HG03457 (cell line): ENCODE data around the gene ZNF189.

Experiments
- ATAC-seq: cut with Tn5 transposase; IDR thresholded peaks from one replicate; pipeline ENCODE4 v1.9.1; 2021; ENCODE audit warnings: moderate number of reproducible peaks; ENCODE audit not compliant: unreplicated experiment

Gene ZNF189

DNA sequence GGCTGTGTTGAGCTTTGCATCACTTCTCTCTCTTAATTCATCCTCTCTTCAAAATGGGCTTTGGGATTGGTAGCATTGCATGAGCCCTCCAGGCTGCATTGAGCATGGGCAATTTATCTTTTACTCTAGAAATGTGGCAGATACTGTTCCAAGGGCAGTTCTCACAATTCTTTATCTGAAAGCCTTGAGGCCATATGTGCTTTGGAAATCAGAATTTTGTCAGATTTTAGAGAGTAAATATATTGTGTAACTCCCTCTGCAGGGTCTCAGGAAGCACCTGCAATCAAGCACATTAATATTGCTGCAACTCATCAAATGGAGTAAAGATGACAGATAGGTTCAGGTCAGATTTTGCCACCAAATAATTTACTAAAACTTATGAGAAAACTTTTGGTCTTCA, 19.3 kb downstream of the ZNF189 start:
- ATAC-seq: no peak

GRCh38 chr9:101418518-101419430, 20.1 kb downstream of the ZNF189 start:
- ATAC-seq: no peak

- no peak for ATAC-seq
Observed at GRCh38 chr9:101419863-101420262, 21.2 kb downstream of the ZNF189 start.

- ATAC-seq: no peak
Observed at GRCh38 chr9:101421653-101422065, 23.0 kb downstream of the ZNF189 start.

DNA sequence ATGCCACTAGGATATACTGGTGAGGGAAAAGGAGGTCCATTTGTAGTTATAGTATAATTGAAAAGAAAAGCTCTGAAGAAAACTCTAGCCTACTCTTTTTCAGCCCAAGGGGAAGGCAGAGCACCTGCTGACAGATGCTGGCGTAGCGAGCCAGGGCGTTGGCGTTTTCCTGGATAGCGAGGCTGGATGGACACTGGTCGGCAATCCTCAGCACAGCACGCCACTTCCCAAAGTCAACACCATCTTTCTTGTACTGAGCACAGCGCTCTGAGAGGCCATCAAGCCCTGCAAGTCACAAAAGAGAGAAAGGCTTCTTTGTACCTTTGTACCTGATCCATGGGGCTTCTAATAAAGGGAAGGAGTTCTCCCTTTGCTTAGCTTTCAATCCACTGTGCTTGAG, 28.7 kb downstream of the ZNF189 start:
- ATAC-seq: no peak

DNA sequence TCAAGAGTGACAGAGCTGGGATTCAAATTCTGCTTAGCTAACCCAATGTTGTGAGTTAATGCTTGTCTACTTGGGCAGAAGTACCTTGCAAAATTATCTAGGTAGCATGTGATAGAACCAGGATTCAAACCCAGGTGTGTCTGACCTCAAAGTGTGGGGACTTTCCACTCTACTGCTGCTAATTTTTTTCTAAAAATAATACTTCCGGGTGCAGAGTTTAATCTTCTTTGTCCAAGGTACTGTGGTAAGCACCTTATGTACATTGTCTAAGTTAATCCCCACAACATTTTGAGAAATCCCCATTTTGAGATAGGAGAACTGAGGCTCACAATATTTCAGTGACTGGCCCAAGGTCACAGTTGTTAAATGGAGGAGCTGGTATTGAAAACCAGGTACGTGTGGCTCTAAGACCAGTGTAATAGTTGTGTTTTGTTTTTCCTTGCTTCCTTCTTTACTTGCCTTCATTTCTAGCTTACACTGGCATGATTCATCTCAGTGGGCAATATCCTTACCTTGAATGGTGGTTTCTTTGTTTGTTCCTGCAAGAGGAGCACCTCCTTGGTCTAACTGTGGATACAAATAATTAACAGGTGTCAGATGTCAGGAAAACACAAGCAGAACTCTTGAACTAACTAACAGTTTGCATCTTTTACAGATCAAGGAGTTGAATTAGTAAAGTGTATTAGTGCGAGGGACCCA, 29.5 kb downstream of the ZNF189 start:
- ATAC-seq: peak; percentile 71

DNA sequence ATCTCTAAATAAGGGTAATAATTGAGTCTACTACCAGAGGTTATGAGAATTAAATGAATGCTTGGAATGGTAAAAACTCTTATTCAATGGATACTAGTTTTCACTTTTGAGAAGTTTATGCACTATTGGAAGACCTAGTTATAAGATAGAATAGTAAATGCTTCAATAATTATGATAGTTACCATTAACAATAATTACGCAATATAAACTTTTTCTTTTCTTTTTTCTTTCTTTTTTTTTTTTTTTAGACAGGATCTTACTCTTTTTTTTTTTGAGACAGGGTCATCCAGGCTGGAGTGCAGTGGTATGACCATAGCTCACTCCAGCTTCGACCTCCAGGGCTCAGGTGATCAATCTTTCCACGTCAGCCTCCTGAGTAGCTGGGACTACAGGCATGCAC, 30.3 kb downstream of the ZNF189 start:
- no peak for ATAC-seq

GRCh38 chr9:101429736-101430135, 31.1 kb downstream of the ZNF189 start:
- no peak for ATAC-seq

GRCh38 chr9:101432171-101432570, 33.5 kb downstream of the ZNF189 start:
- ATAC-seq: no peak

DNA sequence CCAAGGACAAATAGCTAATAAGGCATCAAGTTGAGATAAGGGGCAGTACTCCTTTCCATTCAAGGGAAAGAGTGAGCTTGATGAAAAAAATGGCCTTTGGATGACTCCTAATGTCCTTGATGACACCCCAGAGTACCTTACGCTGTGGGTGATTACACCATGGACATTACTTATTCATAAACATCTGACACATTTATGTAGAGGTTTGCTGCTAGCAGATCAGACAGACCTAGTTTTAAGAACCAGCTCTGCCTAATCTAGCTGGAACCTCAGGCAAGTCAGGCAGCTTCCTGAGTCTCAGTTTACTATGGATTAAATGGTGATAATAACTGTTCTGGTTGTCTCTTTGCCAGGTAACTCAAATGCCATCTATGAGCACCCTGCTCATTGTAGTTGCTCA, 34.1 kb downstream of the ZNF189 start:
- ATAC-seq: no peak

DNA sequence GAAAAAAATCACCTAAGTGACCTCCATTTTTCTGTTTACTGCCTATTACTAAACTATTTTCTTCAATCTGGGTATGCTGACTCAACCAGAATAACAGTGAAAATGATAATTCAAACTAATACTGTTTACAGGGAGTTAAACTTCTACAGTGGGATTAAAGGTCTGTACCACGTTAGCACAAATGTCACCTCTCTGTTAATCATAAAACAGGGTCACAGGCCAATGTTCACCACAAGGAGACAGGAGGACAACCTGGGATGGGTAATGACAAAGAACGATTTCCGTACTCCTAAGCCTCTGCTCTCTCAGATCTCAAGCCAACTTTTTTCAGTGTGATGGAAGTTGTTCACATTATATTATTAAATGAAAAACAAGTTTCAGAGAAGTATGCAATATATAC, 34.6 kb downstream of the ZNF189 start:
- no peak for ATAC-seq

DNA sequence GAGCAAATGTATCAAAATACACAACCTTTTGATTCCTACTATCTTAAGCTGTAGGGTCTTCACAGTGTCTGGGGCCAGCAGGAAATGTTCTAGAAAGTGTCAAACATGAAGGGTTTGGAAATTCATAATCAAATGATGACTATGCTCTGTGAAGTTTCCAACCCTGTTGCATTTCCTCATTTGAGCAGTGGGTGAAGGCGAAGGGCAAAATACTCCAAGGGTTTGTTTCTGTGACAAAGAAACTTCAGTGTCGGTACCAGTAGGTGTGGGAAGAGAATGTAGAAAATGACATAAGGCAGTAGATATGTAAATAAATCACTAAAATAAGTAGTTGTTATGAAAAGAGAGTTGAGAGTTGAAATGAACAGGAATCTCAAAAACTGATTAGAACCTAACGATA, 36.3 kb downstream of the ZNF189 start:
- ATAC-seq: no peak

GRCh38 chr9:101435601-101436079, 37.0 kb downstream of the ZNF189 start, which contains the start of gene ALDOB:
TSS of gene ALDOB (minus strand) at chr9:101435774. CDS start at chr9:101430887, 4,887 bp downstream.
- ATAC-seq: no peak

DNA sequence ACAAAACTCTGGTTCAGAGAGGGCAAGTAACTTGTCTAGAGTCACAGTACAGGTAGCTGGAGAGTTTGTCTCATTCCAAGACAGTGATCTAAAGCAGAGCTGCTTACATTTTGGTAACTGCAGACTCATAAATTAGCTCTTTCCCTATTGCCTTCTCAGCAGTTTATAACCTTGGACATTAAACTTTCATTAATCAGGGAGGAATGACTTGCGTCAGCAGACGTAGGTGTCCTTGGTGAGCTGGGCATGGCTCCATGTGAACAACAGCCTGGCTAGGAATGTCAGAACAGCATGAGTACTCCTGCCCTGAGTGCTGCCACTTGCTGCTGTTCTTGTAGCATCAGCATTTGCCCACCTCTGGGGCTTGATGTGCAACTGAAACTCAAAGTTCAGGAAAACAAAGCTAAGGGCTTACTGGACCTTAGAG, 39.2 kb downstream of the ZNF189 start:
- ATAC-seq: no peak

DNA sequence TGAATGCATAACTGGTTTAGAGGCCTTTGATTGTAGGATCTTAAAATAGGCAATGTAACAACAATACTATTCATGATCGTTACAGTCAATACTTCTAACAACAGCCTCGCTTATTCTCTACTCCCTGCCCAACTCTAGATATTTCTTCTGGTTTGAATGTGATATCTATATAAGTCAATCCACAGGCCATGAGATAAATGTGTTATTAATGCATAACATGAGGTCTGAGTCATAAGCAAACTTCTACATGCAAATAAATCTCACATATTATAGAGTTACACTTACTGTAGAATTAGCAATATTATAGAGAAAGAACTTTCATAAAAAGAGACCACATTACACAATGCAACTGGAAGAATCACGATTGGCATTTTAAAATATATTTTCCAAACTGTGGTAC, 39.9 kb downstream of the ZNF189 start:
- ATAC-seq: no peak

- ATAC-seq: no peak
Observed at GRCh38 chr9:101440714-101441230, 42.1 kb downstream of the ZNF189 start.

DNA sequence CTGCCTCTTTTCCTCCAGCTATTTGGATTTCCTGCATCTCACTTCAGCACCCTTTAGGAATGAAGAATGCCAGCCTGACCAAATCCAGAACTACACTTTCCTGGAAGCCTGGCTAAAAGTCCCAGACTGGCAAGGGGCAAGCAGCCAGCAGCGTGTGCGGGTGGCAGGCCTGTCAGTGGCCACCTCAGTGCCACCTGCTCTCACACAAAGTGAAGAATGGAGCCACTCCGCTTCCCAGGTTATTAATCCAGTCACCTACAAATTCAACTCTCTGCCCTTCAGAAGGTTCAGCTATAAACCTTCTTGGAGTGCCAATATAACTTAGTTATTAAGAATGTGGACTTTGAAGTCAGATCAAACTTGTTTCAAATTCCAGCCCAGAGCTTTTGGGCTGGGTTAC, 43.7 kb downstream of the ZNF189 start:
- no peak for ATAC-seq

DNA sequence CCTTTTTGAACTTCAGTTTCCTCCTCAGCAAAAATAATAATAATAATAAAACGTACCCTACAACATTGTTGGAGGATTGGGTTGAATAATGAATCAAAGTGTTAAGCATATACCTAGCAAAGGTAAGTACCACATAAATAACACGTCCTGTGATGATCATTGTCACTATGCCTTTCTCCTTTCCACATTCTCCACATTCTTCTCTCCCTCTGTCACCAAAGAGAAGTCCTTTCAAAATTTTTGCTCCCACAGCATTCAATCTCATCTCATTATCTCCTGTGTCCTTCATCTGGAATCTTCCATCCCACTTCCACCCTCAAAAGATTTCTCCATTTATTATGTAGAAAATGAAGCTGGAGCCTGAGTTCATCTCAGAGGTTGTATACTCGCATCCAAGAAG, 44.1 kb downstream of the ZNF189 start:
- no peak for ATAC-seq

DNA sequence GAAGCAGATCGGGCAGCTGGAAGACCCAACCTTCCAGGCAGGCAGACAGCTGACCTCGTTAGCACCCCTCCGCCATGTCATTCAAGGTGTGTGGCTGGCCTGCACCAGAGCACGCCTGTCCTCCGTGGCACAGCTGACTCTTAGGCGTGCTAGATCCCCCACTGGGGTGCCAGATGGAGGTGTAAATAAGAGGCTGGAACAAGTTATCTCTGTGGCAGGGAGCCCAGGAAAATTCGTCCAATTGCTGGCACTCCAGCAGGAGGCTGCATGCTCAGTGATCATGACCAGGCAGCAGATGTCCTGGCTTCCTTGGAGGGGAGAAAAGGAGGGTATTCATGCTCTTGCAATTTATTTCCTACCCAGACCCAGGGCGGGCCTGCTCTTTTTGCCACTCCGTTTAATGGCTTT, 44.7 kb downstream of the ZNF189 start:
- no peak for ATAC-seq

GRCh38 chr9:101445353-101446029, 46.8 kb downstream of the ZNF189 start:
- ATAC-seq: no peak

DNA sequence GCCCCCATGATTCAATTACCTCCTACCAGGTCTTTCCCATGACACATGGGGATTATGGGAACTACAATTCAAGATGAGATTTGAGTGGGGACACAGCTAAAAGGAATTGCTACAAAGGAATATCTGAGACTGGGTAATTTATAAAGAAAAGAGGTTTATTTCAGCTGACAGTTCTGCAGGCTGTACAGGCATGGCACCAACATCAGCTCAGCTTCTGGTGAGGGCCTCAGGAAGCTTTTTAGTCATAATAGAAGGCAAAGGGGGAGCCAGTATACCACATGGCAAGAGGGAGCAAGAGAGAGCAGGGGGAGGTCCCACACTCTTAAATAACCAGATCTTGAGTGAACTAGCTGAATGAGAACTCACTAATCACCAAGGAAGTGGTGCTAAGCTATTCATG, 48.1 kb downstream of the ZNF189 start:
- ATAC-seq: no peak
